ENCODE results near the gene OR10K2. TPM values are rescaled to one million over a fixed set of nuclear protein-coding genes. Genes with fewer than 3 reads are reported as not detected.

Gene OR10K2, protein sequence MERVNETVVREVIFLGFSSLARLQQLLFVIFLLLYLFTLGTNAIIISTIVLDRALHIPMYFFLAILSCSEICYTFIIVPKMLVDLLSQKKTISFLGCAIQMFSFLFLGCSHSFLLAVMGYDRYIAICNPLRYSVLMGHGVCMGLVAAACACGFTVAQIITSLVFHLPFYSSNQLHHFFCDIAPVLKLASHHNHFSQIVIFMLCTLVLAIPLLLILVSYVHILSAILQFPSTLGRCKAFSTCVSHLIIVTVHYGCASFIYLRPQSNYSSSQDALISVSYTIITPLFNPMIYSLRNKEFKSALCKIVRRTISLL
- polyA plus RNA-seq: not detected in 2 replicates

DNA sequence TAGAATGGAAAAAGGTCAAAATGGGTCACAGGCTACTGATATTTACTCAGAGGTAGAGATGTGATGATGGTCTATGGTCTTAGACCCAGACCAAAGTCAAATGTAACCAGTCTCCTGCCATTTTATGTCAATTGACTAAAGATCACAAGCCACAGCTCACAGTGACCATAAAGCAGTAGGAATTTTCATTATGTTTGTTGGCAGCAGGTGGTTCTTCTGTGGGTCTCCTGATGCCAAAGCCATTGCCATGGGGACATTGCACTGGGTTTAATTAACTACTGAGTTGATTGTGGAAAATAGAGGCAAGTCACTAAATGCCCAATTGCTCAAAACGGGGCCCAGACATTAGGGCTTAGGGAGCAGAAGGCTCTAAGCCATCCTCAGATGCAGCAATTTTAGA lies at the start of gene OR10K2:
OR10K2 (minus strand) TSS at position 101 of the 400 bp plus-strand sequence. CDS start 5,371 bp downstream, outside the sequence.

DNA sequence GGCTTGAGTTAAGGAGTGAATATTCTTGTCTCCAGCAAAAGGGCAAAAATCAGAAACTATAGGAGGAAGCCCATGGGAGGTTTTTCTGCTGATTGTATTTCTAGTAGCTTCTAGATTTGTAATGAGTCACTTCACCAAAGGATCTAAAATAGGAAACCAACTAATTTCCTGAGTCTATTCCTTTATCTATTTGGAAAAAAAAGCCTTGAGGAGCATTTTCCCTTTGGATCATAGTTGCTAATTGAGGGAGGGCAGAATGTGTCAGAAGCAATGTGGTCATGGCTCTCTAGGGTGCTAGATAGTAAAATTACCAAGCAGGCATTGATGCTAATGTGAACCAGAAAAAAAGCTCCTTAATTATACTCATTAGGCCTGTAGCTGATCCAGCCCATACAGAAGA lies 45.9 kb upstream of the OR10K2 start, which contains the start of gene OR10R2:
OR10R2 (plus strand) TSS at position 301 of the 400 bp plus-strand sequence. CDS start 106 bp downstream, outside the sequence.

DNA sequence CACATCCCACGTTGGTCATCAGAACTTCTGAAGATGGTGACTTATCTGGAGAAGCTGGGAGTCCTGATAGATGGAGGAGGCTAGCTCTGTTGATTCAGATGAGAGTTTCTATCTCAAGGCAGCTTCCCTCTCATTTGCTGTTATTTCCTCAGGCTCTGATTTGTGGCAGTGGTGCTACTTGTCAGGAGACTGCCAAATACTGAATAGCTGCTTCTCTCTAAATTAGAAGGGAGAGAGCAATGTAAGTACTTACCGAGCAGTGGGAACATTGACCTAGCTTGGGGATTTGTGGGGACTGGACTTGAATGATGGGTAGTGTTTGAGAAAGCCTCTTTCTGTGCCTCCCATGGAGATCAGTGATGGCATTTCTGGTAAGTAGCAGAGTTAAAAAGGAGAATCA lies 35.5 kb upstream of the OR10K2 start, which contains the start of gene OR10K1:
OR10K1 (plus strand) TSS at position 301 of the 400 bp plus-strand sequence. CDS start 3,728 bp downstream, outside the sequence.

DNA sequence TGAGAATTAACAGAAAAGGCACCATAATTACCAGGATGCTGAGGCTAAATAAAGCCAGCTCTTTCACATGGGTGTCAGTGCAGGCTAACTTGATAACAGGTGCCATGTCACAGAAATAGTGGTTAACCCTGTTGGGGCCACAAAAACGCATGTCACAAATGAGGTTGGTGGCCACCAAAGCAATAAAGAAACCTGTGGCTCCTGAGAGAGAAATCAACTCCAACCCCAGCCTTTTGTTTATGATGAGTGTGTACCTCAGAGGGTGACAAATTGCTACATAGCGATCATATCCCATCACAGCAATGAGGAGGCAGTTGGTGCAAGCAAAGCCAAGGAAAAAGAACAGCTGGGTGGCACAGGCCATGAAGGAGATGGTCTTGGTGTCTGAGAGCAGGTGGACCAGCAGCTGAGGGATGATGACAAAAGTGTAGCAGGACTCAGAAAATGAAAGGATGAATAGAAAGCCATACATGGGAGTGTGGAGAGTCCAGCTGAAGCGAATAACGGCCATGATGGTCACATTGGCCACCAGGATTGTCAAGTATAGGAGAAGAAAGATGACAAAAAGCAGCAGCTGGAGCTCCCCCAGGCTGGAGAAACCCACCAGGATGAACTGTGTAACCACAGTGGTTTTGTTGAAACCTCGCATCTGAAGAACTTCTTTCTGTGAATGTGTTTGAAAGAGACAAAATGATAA lies 27.1 kb downstream of the OR10K2 start, which contains the start of gene OR10T2:
OR10T2 (minus strand) TSS at position 649 of the 697 bp plus-strand sequence; CDS start at position 649, 0 bp downstream.

Other genes with a start within 250 kb of the OR10K2 start
- 0.39 TPM in 1 of 2 replicates, not detected in the other for gene CD1D, start 245.3 kb downstream of the OR10K2 start, polyA plus RNA-seq
- not detected in 2 replicates for gene CD1A, start 171.8 kb downstream of the OR10K2 start, polyA plus RNA-seq
- not detected in 2 replicates for gene CD1C, start 136.3 kb downstream of the OR10K2 start, polyA plus RNA-seq
- not detected in 2 replicates for gene CD1B, start 94.7 kb downstream of the OR10K2 start, polyA plus RNA-seq
- not detected in 2 replicates for gene CD1E, start 72.3 kb downstream of the OR10K2 start, polyA plus RNA-seq
- gene OR10T2, start 26.8 kb downstream of the OR10K2 start, polyA plus RNA-seq: not detected in 2 replicates
- gene OR10K1, start 35.6 kb upstream of the OR10K2 start, polyA plus RNA-seq: not detected in 2 replicates
- not detected in 2 replicates for gene OR10R2, start 46.0 kb upstream of the OR10K2 start, polyA plus RNA-seq
- not detected in 2 replicates for gene OR6Y1, start 128.2 kb upstream of the OR10K2 start, polyA plus RNA-seq
- gene OR6P1, start 144.3 kb upstream of the OR10K2 start, polyA plus RNA-seq: not detected in 2 replicates
- not detected in 2 replicates for gene OR10X1, start 153.7 kb upstream of the OR10K2 start, polyA plus RNA-seq
- not detected in 2 replicates for gene OR10Z1, start 179.0 kb upstream of the OR10K2 start, polyA plus RNA-seq

Measured in Purkinje cell (primary cell).